Natural killer cell (primary cell): ENCODE results near the gene ZNF28. TPM values are rescaled to one million over a fixed set of nuclear protein-coding genes. Genes with fewer than 3 reads are reported as not detected.
"Not testable (repeated sequence)": the region's sequence is repeated elsewhere in the genome, so short reads cannot be mapped to it uniquely, and the experiment has no call there.

ENCODE experiments used
- ATAC-seq, 3 donors: fragments of 150-1000 bp in 2 of 3; fragments of 200-7000 bp in 1 of 3; cut with Tn5 transposase; 1 replicate in 1 of 3; 2 replicates in 2 of 3; pipeline ENCODE4 v1.10.0; 2021; ENCODE audit warnings: mild to moderate bottlenecking in 2 of 3, moderate library complexity in 2 of 3
- DNase-seq, 2 donors: peaks; one replicate each; pipeline versions ENCODE4 v3.0.0 to v3.0.0-alpha.2; 2013 to 2021; ENCODE audit warnings: mixed read lengths in 1 of 2
- H3K27ac ChIP-seq: one replicate; pipeline ENCODE4 v1.5.1; 2013; ENCODE audit warnings: mild to moderate bottlenecking, low read length
- H3K27me3 ChIP-seq: one replicate; pipeline ENCODE4 v1.6.1; 2013; ENCODE audit warnings: low read length; ENCODE audit not compliant: control insufficient read depth, insufficient read depth
- H3K36me3 ChIP-seq: one replicate; pipeline ENCODE4 v1.6.1; 2013; ENCODE audit warnings: low read length; ENCODE audit not compliant: control insufficient read depth, insufficient read depth
- H3K4me1 ChIP-seq: one replicate; pipeline ENCODE4 v1.6.1; 2013; ENCODE audit warnings: low read length; ENCODE audit not compliant: control insufficient read depth, insufficient read depth
- H3K4me3 ChIP-seq: one replicate; pipeline ENCODE4 v1.5.1; 2013; ENCODE audit warnings: low read length
- H3K9me3 ChIP-seq: one replicate; pipeline ENCODE4 v1.6.1; 2013; ENCODE audit warnings: low read length; ENCODE audit not compliant: control insufficient read depth, insufficient read depth
- H3K27ac Mint-ChIP-seq, 2 donors: one replicate each; pipeline ENCODE4 v1.8.0; 2022; ENCODE audit warnings: mild to moderate bottlenecking in 2 of 2, mixed read lengths in 2 of 2, moderate library complexity in 1 of 2
- H3K27me3 Mint-ChIP-seq, 2 donors: one replicate each; pipeline ENCODE4 v1.8.0; 2022; ENCODE audit warnings: low read depth in 2 of 2, mixed read lengths in 2 of 2
- H3K36me3 Mint-ChIP-seq: one replicate; pipeline ENCODE4 v1.8.0; 2022; ENCODE audit warnings: mixed read lengths
- H3K4me1 Mint-ChIP-seq, 2 donors: one replicate each; pipeline ENCODE4 v1.8.0; 2022; ENCODE audit warnings: mixed read lengths in 2 of 2
- H3K4me3 Mint-ChIP-seq: one replicate; pipeline ENCODE4 v1.8.0; 2022; ENCODE audit warnings: mild to moderate bottlenecking, moderate library complexity, mixed read lengths
- H3K9me3 Mint-ChIP-seq, 2 donors: one replicate each; pipeline ENCODE4 v1.8.0; 2022; ENCODE audit warnings: mixed read lengths in 2 of 2
- WGBS: methylation state at CpG from one replicate; pipeline ENCODE4 v1.1.7; 2013; ENCODE audit warnings: missing lambda C conversion rate; ENCODE audit not compliant: insufficient coverage; 5-methylcytosine and 5-hydroxymethylcytosine counted together
- intact Hi-C: fragments of 100-400 bp; cut with micrococcal nuclease; formaldehyde crosslinking; loops from one replicate; pipeline ENCODE4 v1.14.2; 2022
- total RNA-seq, 4 donors: library from RNA; stranded (reverse); fragments of 120-200 nt in 1 of 4; gene quantifications; one replicate each; pipeline versions ENCODE4 v1.2.3 to v1.2.4, GENCODE V29; 2013 to 2022
- TF ChIP-seq, protein P1 (sequence below): fragments of 200-600 bp; IDR thresholded peaks from one replicate; pipeline ENCODE4 v1.8.0; 2022; ENCODE audit warnings: antibody characterized with exemption

Gene ZNF28
- total RNA-seq, 3 donors from 2014 or later (not counting 1 experiment from before 2014, with no cell fraction given) = 14.9 to 30.4 (median 17.6) TPM

DNA sequence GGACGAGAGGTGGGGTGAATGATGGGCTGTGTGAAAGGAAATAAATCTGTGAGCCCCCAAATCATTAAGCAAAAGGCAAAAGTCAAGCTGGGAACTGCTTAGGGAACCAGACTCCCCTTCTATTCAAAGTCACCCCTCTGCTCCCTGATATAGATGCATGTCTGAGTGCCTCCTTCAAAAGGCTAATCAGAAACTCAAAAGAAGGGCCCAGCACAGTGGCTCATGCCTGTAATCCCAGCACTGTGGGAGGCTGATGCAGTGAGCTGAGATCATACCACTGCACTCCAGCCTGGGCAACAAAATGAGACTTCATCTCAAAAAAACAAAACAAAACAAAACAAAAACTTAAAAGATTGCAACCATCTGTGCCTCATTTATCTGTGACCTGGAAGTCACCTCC, 12.9 kb upstream of the ZNF28 start:
- Histone ChIP-seq H3K9me3 (peaks cover 31% of the 10 kb centered on the region), H3K4me1 (peaks cover 28% of the 10 kb centered on the region), H3K27ac (peak overlapping the region; percentile 83)
- H3K27me3 Mint-ChIP-seq, H3K4me3 ChIP-seq, H3K9me3 Mint-ChIP-seq, H3K27me3 ChIP-seq, ATAC-seq, intact Hi-C loops, DNase-seq, H3K36me3 ChIP-seq: not testable (repeated sequence)
- WGBS = no CpG with 5 or more reads among the region's 1 CpG
- H3K4me1 Mint-ChIP-seq = peaks cover 21 to 22% of the 10 kb centered on the region in 2 donors
- peak overlapping the region; percentile 21 for H3K4me3 Mint-ChIP-seq
- peaks cover 31% of the 10 kb centered on the region for H3K36me3 Mint-ChIP-seq
- peak overlapping the region; percentile 90 to 96 for H3K27ac Mint-ChIP-seq

DNA sequence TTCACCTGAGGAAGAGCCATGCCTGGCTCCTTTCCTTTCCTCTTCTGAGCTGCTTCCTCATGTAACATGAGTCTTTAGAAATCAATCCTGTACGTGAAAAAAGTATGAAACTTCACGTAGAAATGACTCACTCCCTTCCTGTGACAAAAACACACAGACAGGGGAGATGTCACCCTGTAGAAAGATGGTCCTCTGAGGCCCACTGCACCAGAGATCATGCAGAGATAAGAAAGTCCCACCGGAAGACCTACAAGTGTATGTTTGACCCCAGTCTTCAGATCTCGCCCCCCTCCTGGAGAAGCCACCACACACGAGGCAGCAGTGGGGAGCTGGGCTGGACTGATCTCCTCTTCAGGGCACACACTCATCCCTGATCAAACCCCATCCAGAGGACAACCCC, 12.1 kb upstream of the ZNF28 start:
- H3K9me3 Mint-ChIP-seq, H3K27me3 Mint-ChIP-seq, H3K4me3 ChIP-seq, H3K27me3 ChIP-seq, H3K36me3 ChIP-seq, intact Hi-C loops: not testable (repeated sequence)
- Histone ChIP-seq H3K4me1 (peaks cover 28% of the 10 kb centered on the region), H3K9me3 (peaks cover 24% of the 10 kb centered on the region), H3K27ac (peak overlapping the region; percentile 83)
- H3K4me1 Mint-ChIP-seq = peaks cover 21 to 22% of the 10 kb centered on the region in 2 donors
- peak overlapping the region; percentile 90 to 96 for H3K27ac Mint-ChIP-seq
- WGBS = 48% methylated on average over 5 of the region's 5 CpGs
- H3K4me3 Mint-ChIP-seq = peak overlapping the region; percentile 67
- peak; percentile 33 to 45 for DNase-seq
- H3K36me3 Mint-ChIP-seq = peaks cover 26% of the 10 kb centered on the region
- peak; percentile 84 to 96 (median 92) for ATAC-seq

DNA sequence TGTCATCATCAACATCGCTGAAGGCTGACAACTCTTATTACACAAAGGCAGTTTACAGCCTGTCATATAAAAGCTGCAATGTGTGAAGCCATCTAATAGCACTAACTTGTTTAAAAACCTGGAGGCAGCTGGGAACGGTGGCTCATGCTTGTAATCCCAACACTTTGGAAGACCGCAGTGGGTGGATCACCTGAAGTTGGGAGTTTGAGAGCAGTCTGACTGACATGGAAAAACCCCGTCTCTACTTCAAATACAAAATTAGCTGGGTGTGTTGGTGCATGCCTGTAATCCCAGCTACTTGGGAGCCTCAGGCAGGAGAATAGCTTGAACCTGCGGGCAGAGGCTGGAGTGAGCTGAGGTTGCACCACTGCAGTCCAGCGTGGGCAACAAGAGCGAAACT, 8.4 kb upstream of the ZNF28 start:
- H3K4me3 Mint-ChIP-seq, H3K27me3 Mint-ChIP-seq, H3K9me3 Mint-ChIP-seq, H3K9me3 ChIP-seq, H3K27ac ChIP-seq, H3K36me3 Mint-ChIP-seq, H3K27me3 ChIP-seq, H3K4me3 ChIP-seq, DNase-seq, ATAC-seq, H3K27ac Mint-ChIP-seq, intact Hi-C loops, H3K36me3 ChIP-seq: not testable (repeated sequence)
- peaks cover 21 to 22% of the 10 kb centered on the region in 2 donors for H3K4me1 Mint-ChIP-seq
- 79% methylated on average over 6 of the region's 7 CpGs for WGBS
- H3K4me1 ChIP-seq = peaks cover 28% of the 10 kb centered on the region

DNA sequence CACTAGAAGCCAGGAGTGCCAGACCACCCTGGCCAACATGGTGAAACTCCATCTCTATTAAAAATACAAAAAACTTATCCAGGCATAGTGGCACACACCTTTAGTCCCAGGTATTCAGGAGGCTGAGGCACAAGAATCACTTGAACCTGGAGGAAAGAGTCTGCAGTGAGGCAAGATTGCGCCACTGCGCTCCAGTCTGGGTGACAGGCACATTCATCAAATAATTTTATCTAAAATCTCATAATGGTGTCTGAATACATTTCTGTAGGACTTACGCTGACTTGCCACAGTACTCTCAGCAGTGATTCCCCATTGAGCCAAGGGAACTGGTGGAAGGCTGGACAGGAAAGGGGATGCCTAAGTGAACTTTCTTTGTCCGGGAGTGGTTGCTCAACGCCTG, 4.3 kb upstream of the ZNF28 start:
- Histone ChIP-seq H3K27me3 (no peaks in the 10 kb centered on the region), H3K9me3 (no peaks in the 10 kb centered on the region), H3K4me3 (no peak overlapping the region), H3K27ac (no peak overlapping the region), H3K36me3 (no peaks in the 10 kb centered on the region), H3K4me1 (peaks cover 2% of the 10 kb centered on the region)
- TF ChIP-seq, protein P1, sequence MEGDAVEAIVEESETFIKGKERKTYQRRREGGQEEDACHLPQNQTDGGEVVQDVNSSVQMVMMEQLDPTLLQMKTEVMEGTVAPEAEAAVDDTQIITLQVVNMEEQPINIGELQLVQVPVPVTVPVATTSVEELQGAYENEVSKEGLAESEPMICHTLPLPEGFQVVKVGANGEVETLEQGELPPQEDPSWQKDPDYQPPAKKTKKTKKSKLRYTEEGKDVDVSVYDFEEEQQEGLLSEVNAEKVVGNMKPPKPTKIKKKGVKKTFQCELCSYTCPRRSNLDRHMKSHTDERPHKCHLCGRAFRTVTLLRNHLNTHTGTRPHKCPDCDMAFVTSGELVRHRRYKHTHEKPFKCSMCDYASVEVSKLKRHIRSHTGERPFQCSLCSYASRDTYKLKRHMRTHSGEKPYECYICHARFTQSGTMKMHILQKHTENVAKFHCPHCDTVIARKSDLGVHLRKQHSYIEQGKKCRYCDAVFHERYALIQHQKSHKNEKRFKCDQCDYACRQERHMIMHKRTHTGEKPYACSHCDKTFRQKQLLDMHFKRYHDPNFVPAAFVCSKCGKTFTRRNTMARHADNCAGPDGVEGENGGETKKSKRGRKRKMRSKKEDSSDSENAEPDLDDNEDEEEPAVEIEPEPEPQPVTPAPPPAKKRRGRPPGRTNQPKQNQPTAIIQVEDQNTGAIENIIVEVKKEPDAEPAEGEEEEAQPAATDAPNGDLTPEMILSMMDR = no peak
- Mint-ChIP-seq H3K4me3 (no peak overlapping the region), H3K27me3 (no peaks in the 10 kb centered on the region), H3K4me1 (peaks cover 3 to 5% of the 10 kb centered on the region in 2 donors), H3K9me3 (no peaks in the 10 kb centered on the region), H3K27ac (no peak overlapping the region), H3K36me3 (no peaks in the 10 kb centered on the region)
- intact Hi-C loops = no loop called here
- DNase-seq (no peak), ATAC-seq (no peak)
- 95% methylated on average over 5 of the region's 5 CpGs for WGBS

DNA sequence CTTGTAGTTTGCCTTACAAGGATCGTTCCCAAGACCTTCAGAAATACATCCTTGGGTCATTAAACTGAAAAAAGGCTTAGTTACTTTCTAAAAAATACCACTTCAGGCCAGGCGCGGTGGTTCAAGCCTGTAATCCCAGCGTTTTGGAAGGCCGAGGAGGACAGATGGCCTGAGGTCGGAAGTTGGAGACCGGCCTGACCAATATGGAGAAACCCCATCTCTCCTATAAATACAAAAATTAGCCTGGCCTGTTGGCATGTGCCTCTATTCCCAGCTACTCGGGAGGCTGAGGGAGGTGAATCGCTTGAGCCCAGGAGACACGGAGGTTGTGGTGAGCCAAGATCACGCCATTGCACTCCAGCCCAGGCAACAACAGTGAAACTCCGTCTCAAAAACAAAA, 2.2 kb upstream of the ZNF28 start:
- Histone ChIP-seq H3K4me1 (peaks cover 7% of the 10 kb centered on the region), H3K27me3 (no peaks in the 10 kb centered on the region), H3K4me3 (no peak overlapping the region), H3K9me3 (no peaks in the 10 kb centered on the region), H3K27ac (no peak overlapping the region), H3K36me3 (no peaks in the 10 kb centered on the region)
- H3K4me1 Mint-ChIP-seq = peaks cover 13 to 17% of the 10 kb centered on the region in 2 donors
- TF ChIP-seq, protein P1 = no peak
- ATAC-seq (no peak), DNase-seq (no peak)
- WGBS = 96% methylated on average over 10 of the region's 12 CpGs
- H3K4me3 Mint-ChIP-seq = no peak overlapping the region
- H3K36me3 Mint-ChIP-seq = no peaks in the 10 kb centered on the region
- intact Hi-C loops = no loop called here
- H3K27me3 Mint-ChIP-seq = no peaks in the 10 kb centered on the region
- no peaks in the 10 kb centered on the region for H3K9me3 Mint-ChIP-seq
- H3K27ac Mint-ChIP-seq = no peak overlapping the region

DNA sequence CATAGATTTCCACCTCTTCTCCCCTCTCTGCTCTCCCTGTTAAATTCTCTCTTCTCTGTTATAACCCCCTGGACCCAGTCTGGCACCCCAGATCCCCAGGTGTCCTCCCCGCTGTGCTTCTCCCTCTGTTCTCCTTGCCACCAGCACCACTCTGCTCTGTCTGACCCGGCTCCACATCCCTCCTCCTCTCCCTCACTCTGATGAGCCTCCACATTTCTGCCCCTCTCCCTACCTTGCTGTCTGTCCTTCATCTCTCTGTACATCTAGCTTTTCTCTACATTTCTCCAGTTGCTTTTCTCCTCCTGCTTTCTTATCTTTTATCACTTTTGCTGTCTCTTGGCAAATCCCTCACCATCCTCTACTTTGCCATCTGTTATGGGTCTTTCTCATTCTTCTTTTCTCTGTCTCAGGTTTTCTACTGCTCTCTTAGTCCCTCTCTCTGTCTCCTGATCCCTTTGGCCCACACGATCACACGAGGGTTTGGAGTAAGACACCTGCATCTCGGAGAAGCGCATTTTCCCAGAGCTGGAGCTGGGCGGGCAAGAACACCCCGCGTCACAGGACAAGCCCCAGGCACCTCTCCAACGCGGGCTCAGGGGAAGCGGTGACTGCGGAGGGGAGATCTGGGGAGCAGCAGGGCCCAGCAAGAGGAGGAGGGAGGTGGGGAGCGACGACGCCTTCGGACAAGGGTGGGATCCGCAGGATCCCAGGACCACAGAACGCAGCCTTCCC, 795 bp downstream of the ZNF28 start:
- peak; percentile 19 to 29 for DNase-seq
- 9% methylated on average over 19 of the region's 19 CpGs for WGBS
- H3K36me3 Mint-ChIP-seq = not testable (repeated sequence)

More for the DNA sequence above, 795 bp downstream of the ZNF28 start:
- not testable (repeated sequence) for H3K36me3 ChIP-seq, H3K27me3 ChIP-seq, H3K27me3 Mint-ChIP-seq, H3K9me3 ChIP-seq, H3K9me3 Mint-ChIP-seq, H3K4me1 ChIP-seq
- Mint-ChIP-seq H3K27ac (peak overlapping the region; percentile 82 to 92), H3K4me3 (peak overlapping the region; percentile 93), H3K4me1 (peaks cover 22 to 29% of the 10 kb centered on the region in 2 donors)
- intact Hi-C loops = loop anchor here (1.0 kb wide), 1 partner anchor 35 kb away; no protein-coding TSS in a partner anchor
- Histone ChIP-seq H3K27ac (peak overlapping the region; percentile 63), H3K4me3 (peak overlapping the region; percentile 84)
- peak; percentile 11 to 21 (median 11) for ATAC-seq
